Measurements from ENCODE around the gene HOXD1.

Gene HOXD1

GRCh38 chr2:176206682-176207081 lies 18.2 kb downstream of the HOXD1 start:
- peaks cover 30% of the 10 kb centered on the region for H3K27me3 Mint-ChIP-seq
- H3K36me3 Mint-ChIP-seq (ENCODE audit: low read depth): no peaks in the 10 kb centered on the region
- DNase-seq: no peak
- no peaks in the 10 kb centered on the region for H3K9me3 Mint-ChIP-seq
- no peak for ATAC-seq
- no peak overlapping the region for H3K27ac Mint-ChIP-seq
- no peaks in the 10 kb centered on the region for H3K4me1 Mint-ChIP-seq
- no peak overlapping the region for H3K4me3 Mint-ChIP-seq

- H3K27ac Mint-ChIP-seq: no peak overlapping the region
- DNase-seq (no peak), ATAC-seq (no peak)
- peaks cover 15% of the 10 kb centered on the region for H3K27me3 Mint-ChIP-seq
- H3K4me3 Mint-ChIP-seq: no peak overlapping the region
- no peaks in the 10 kb centered on the region for H3K36me3 Mint-ChIP-seq (ENCODE audit: low read depth)
- no peaks in the 10 kb centered on the region for H3K4me1 Mint-ChIP-seq
- H3K9me3 Mint-ChIP-seq: no peaks in the 10 kb centered on the region
Measured at GRCh38 chr2:176211110-176211509, 22.6 kb downstream of the HOXD1 start.

- Mint-ChIP-seq H3K9me3 (no peaks in the 10 kb centered on the region), H3K4me3 (no peak overlapping the region), H3K27me3 (peaks cover 15% of the 10 kb centered on the region), H3K4me1 (no peaks in the 10 kb centered on the region), H3K27ac (no peak overlapping the region), H3K36me3 (ENCODE audit: low read depth) (no peaks in the 10 kb centered on the region)
- ATAC-seq (no peak), DNase-seq (no peak)
Measured at GRCh38 chr2:176212276-176212675, 23.8 kb downstream of the HOXD1 start.

- H3K4me1 Mint-ChIP-seq: no peaks in the 10 kb centered on the region
- no peak overlapping the region for H3K4me3 Mint-ChIP-seq
- H3K9me3 Mint-ChIP-seq: no peaks in the 10 kb centered on the region
- H3K36me3 Mint-ChIP-seq (ENCODE audit: low read depth): no peaks in the 10 kb centered on the region
- DNase-seq: no peak
- ATAC-seq: no peak
- peaks cover 15% of the 10 kb centered on the region for H3K27me3 Mint-ChIP-seq
- no peak overlapping the region for H3K27ac Mint-ChIP-seq
Measured at GRCh38 chr2:176213406-176213805, 24.9 kb downstream of the HOXD1 start.

- ATAC-seq: no peak
- H3K4me1 Mint-ChIP-seq: no peaks in the 10 kb centered on the region
- no peaks in the 10 kb centered on the region for H3K36me3 Mint-ChIP-seq (ENCODE audit: low read depth)
- no peak for DNase-seq
- H3K27ac Mint-ChIP-seq: no peak overlapping the region
- H3K4me3 Mint-ChIP-seq: no peak overlapping the region
- H3K9me3 Mint-ChIP-seq: no peaks in the 10 kb centered on the region
- peaks cover 30% of the 10 kb centered on the region for H3K27me3 Mint-ChIP-seq
Measured at GRCh38 chr2:176227874-176228273, 39.4 kb downstream of the HOXD1 start.

GRCh38 chr2:176234156-176234555 lies 45.7 kb downstream of the HOXD1 start:
- ATAC-seq: no peak
- no peaks in the 10 kb centered on the region for H3K4me1 Mint-ChIP-seq
- peaks cover 32% of the 10 kb centered on the region for H3K27me3 Mint-ChIP-seq

GRCh38 chr2:176234940-176235339 lies 46.5 kb downstream of the HOXD1 start:
- H3K9me3 Mint-ChIP-seq: no peaks in the 10 kb centered on the region
- no peaks in the 10 kb centered on the region for H3K4me1 Mint-ChIP-seq
- H3K4me3 Mint-ChIP-seq: no peak overlapping the region
- H3K27ac Mint-ChIP-seq: no peak overlapping the region
- DNase-seq: no peak
- H3K36me3 Mint-ChIP-seq (ENCODE audit: low read depth): no peaks in the 10 kb centered on the region
- peaks cover 30% of the 10 kb centered on the region for H3K27me3 Mint-ChIP-seq
- ATAC-seq: no peak

More at GRCh38 chr2:176234156-176234555, 45.7 kb downstream of the HOXD1 start:
- Mint-ChIP-seq H3K27ac (no peak overlapping the region), H3K4me3 (no peak overlapping the region), H3K9me3 (no peaks in the 10 kb centered on the region), H3K36me3 (ENCODE audit: low read depth) (no peaks in the 10 kb centered on the region)
- DNase-seq: no peak

GRCh38 chr2:176237456-176237855 lies 49.0 kb downstream of the HOXD1 start:
- Mint-ChIP-seq H3K36me3 (ENCODE audit: low read depth) (no peaks in the 10 kb centered on the region), H3K9me3 (no peaks in the 10 kb centered on the region), H3K4me1 (no peaks in the 10 kb centered on the region), H3K4me3 (no peak overlapping the region), H3K27me3 (peaks cover 29% of the 10 kb centered on the region), H3K27ac (no peak overlapping the region)
- ATAC-seq: no peak
- DNase-seq: no peak

- H3K4me1 Mint-ChIP-seq: no peaks in the 10 kb centered on the region
- ATAC-seq: no peak
- H3K36me3 Mint-ChIP-seq (ENCODE audit: low read depth): no peaks in the 10 kb centered on the region
Measured at GRCh38 chr2:176239031-176239430, 50.6 kb downstream of the HOXD1 start.

GRCh38 chr2:176240301-176240700 lies 51.8 kb downstream of the HOXD1 start:
- ATAC-seq (no peak), DNase-seq (no peak)
- no peaks in the 10 kb centered on the region for H3K36me3 Mint-ChIP-seq (ENCODE audit: low read depth)
- H3K4me3 Mint-ChIP-seq: no peak overlapping the region
- no peak overlapping the region for H3K27ac Mint-ChIP-seq
- H3K4me1 Mint-ChIP-seq: no peaks in the 10 kb centered on the region
- peaks cover 29% of the 10 kb centered on the region for H3K27me3 Mint-ChIP-seq
- no peaks in the 10 kb centered on the region for H3K9me3 Mint-ChIP-seq

More at GRCh38 chr2:176239031-176239430, 50.6 kb downstream of the HOXD1 start:
- H3K27ac Mint-ChIP-seq: no peak overlapping the region
- no peak for DNase-seq
- no peak overlapping the region for H3K4me3 Mint-ChIP-seq
- H3K27me3 Mint-ChIP-seq: peaks cover 29% of the 10 kb centered on the region
- no peaks in the 10 kb centered on the region for H3K9me3 Mint-ChIP-seq
